HG02852 (cell line): ENCODE results near the gene BPIFB2.

Experiments
- ATAC-seq: cut with Tn5 transposase; IDR thresholded peaks from one replicate; pipeline ENCODE4 v1.9.1; 2021; ENCODE audit warnings: mild to moderate bottlenecking, moderate library complexity; ENCODE audit not compliant: unreplicated experiment

BPIFB2 gene

GRCh38 chr20:33020278-33021161 is 13.0 kb downstream of the BPIFB2 start:
- no peak for ATAC-seq

DNA sequence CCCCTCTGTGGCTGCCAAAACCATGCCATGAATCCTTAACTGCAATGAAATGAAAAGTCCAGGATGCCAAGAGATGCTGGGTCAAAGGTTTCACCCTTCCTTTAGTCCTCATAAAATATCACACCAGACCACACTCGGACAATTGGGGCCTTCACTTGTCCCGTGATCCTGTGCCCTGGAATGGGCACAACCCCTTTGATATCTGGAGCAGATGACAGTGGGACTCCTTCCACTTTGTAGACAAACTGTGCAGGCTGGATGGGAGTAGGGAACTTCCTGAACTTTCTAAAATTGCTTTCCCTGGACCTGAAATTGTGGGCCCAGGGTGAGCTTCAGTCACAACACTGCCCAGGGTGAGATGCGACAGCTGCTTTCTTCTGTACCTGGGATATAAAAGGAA is 14.4 kb downstream of the BPIFB2 start:
- ATAC-seq = no peak

DNA sequence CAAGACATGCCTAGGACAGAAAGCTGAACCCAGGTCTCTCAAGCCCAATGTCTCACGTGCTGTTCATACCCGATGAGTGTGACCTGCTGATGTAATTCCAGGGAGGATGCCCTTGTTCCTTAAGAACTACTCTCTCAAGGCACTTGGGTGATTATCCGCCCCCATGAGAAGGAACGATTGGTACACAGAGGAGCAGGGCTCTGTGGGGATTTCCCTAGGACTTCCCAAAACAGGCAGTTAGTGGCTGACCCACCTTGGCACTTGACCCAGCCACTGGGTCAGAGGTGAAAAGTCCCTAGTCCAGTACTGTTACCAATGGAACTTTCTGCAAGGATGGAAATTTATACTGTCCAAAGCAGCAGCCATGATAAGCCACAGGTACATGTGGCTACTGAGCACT is 14.8 kb downstream of the BPIFB2 start:
- no peak for ATAC-seq

DNA sequence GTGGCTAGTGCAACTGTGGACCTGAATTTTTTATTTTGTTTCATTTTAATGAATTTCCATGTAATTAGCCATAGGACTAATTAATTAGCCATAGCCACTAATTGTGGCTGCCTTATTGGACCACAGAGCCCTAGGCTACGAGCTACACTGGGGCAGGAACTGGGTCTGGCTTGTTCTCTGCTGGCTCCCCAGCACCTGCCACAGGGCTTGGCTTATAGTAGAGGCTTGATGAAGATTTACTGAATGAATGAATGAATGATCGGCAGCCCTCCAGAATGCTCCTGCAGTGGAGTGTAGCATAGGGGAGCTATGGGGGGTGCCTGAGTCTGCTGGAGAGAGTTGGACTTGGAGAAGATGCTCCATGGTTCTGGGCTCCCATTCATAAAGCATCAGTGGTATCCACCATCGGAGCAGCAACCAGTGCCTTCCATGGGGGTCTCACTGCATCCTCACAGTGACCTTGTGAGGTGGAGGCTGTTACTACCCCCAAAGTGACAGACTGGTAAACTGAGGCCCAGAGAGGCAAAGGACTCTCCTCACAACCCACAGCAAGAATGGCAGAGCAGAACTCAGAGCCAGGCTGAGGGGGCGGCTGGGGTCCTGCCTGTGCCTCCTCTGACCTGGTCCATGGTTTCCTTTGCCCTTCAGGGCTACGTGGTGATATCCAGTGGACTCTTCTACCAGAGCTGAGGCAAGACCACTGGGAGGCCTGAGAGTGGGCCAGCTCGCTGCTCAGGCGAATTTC is 15.4 kb downstream of the BPIFB2 start:
- no peak for ATAC-seq

DNA sequence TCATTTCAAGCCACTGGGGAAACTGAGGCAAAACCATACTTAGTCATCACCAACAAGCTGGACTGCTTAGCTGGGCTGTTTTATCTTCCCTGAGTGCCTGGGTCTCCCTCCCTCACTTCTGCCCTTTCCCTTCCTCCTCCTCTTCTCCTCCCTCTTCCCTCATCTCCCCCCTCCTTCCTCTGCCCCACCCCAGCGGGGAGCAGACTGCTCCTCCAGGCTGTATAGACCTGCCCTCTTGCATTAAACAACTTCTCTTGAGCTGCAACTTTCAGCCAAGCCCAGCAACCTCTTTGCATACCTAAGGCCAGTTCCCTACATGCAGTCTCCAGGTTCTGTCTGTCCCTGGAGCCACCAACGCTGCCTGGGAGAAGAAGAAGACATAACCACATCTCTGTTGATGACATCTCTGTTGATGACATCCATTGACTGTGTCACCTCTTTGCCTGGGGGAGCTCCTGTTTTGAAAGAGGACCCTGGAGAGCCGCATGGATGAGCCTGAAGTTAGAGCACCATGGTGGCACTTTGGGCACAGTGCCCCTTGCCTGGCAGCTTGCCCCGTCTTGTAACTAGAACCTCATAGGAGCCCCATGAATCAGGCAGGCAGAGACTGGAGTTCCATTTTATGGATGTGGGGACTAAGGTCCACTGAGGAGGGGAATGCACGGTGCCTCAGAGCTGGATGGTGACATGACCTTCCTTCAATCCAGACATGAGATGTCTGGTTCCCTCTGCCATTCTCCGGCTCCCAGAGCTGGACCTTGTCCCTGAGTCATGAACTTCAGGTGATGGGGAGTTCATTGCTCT is 16.1 kb downstream of the BPIFB2 start:
- ATAC-seq = no peak

- ATAC-seq = no peak
These were observed 16.7 kb downstream of the BPIFB2 start for GRCh38 chr20:33024243-33024560.

- no peak for ATAC-seq
These were observed 17.3 kb downstream of the BPIFB2 start for GRCh38 chr20:33024609-33025317.

GRCh38 chr20:33025318-33025876 is 17.9 kb downstream of the BPIFB2 start:
- no peak for ATAC-seq

- ATAC-seq = no peak
These were observed 18.7 kb downstream of the BPIFB2 start for GRCh38 chr20:33026072-33026778.

DNA sequence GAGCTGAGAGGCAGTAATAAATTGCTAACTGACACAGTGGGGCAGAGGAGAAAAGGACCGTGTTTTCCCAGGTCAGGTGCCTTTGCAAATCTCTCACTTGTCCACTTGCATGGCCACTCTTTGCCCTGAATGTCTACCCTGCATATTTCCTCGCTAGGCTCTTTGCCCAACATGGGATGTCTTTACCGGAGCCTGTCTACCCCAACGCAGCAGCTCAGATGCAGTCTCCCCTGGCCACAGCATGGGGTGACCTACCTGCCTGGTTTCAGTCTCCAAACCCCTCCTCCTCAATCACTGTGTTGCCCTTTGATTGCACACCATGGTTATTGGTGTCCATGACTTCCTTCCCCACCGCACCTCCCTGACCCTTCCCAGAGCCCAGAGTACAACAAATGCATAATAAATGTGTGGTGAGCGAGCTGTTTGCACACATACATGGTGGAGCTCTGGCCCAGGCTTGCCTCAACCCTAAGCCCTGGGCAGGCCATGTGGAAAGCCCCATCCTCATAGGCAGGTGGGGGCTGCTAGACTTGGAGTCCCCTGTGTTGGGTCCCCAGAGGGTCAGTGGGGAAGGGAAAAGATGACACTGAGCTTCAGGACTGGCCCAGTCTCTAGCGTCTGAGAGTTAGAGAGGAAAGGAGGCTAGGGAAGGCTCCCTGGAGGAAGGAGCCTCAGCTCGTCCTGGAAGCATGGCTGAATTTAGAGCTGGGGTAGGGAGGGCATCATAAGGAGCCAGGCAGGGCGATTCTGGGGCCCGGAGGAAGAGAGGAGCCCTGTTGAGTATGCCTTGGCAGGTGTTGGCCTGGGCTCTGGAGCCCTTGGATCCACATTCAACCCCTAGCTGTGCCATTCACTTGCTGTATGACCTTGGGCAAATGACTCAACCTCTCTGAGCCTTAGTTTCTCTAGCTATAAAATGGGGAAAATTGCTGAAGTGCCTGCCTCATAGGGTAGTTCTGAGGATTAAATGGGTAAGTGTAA is 19.6 kb downstream of the BPIFB2 start:
- ATAC-seq = no peak

DNA sequence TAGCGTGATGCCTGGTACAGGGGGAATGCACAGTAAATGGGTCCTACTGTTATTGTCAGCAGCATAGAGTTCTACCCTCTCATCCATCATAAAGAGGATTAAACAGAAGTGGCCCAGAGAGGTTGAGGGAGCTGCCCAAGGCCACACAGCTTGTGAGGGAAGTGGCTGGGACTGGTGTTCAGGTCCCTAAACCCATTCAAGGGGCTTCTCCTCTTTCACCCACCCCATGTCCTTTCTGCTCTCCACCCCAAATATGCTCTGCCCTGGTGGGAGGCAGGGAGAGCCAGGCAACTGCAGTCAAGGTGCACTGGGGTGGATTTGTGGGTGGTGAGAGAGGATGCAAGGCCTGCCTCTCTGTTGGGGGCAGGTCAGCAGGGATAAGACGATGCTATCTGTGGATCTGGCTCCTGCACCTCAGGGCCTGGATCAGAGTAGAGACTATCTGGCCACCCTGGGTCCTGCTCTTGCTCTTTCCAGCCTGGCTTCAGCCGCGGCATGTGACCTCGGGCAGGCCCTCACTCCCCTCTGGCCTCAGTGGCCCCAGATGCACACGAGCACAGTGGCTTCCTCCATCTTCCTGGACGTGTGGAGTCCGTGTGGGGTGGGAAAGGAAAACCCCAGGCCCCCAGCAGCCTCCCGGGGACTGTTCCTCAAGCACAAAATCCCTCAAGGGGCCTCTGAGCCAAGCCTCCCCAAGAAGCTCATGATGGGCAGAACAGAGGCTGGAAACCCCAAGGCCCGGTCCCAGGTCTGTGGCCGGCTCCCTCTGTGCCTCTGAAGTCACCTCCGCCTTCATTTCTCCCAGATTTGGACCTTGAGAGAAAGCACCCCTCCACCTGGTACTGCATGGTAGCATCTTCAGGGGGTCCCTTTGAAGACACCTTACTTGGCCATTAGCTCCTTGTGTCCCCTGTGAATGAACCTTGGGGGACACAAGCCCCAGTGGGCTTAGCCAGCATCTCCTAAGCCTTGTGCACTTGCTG is 20.6 kb downstream of the BPIFB2 start:
- no peak for ATAC-seq

DNA sequence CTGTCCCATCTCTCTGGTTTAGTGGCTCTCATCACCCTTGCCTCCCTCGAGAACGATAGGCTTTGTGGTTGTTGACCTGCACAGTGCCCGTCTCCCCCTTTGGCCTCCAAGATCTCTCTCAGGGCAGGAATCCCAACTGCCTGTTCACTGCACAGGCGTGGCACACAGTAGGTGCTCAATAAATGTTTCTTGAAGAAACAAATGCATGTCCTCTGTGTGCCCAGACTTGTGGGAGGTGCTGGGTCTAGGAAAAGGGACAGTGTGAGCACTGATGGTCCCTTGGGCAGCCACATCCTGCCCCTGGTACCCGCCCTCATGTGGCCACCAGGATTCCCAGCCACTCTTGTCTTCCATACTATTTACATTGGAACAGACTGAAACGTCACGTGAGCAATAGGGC is 21.4 kb downstream of the BPIFB2 start:
- ATAC-seq = no peak

DNA sequence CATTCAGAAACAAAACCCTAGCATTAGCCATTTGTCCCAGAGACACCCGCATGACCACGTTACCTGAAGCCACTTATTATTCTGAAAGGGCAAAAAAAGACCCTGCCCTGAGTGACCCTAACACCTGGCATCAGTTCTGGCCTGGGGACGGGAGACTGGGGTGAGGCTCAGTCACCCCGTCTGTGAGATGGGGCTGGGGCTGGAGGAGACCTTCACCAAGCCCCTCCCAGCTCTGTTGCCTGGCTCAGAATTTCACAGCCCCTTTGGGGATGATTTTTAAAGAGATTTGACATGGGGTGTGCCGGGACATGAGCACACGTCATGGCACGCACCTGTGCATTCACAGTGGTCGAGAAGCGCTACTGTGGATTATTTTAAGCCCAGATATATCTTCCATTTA is 22.6 kb downstream of the BPIFB2 start:
- no peak for ATAC-seq

GRCh38 chr20:33030569-33030968 is 23.1 kb downstream of the BPIFB2 start:
- no peak for ATAC-seq

GRCh38 chr20:33031531-33031930 is 24.0 kb downstream of the BPIFB2 start, which contains the start of gene BPIFB6:
Gene BPIFB6, plus strand, starts transcription at chr20:33031648. Its CDS starts 0 bp downstream, at chr20:33031648.
- no peak for ATAC-seq

- ATAC-seq = no peak
These were observed 25.1 kb downstream of the BPIFB2 start for GRCh38 chr20:33032555-33032954.

GRCh38 chr20:33033381-33033780 is 25.9 kb downstream of the BPIFB2 start:
- ATAC-seq = no peak
